ENCODE measurements around the gene KRTAP25-1. TPM values are rescaled to one million over a fixed set of nuclear protein-coding genes. Genes with fewer than 3 reads are reported as not detected.

Gene KRTAP25-1
- total and polyA plus RNA-seq, 10 of the 15 experiments (the other 5 are each of a cell fraction or from before 2014, with no cell fraction given), result not detected

DNA sequence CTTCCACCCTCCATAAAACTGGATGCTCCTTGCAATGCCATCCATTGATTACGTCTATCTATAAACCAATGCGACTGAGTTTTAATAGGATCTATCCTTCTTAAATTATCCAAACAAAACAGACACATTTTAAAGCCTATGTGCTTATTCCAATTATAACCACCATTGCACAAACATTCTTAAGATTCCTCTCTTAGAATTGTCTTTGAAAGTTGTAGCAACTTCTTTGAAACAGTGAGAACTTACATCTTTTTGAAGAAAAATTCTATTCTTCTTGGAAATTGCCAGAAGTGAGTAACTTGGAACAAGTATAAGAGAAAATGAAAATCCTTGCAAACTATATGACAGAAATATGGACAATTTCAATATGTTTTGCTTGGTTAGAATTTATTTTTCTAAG is 30.9 kb upstream of the KRTAP25-1 start, which contains the start of gene KRTAP26-1 (continued):
- TF ChIP-seq BCL3 (IDR thresholded peaks at IDR 0.05; ENCODE audit: borderline replicate concordance, insufficient read depth, low read depth, low read length, poor library complexity, severe bottlenecking), result no peak
- TF ChIP-seq EP300 (IDR thresholded peaks at IDR 0.05; ENCODE audit: borderline replicate concordance in 1 of 2, control insufficient read depth in 1 of 2, low read depth in 2 of 2, low read length in 2 of 2), result no peak

- CTCF ChIA-PET, result no interaction called here
- FAIRE-seq (no peak), ATAC-seq (no peak), DNase-seq (ENCODE audit: low read depth, low spot score) (no peak)
- H3K27ac ChIP-seq (ENCODE audit: control insufficient read depth, insufficient read depth), result no peak overlapping the region
- SMC1A ChIA-PET (ENCODE audit: uncharacterized antibody, unreplicated experiment), result no interaction called here
- no peaks in the 10 kb centered on the region for H3K79me2 ChIP-seq (ENCODE audit: control insufficient read depth, insufficient read depth, low read length)
- in situ Hi-C loops (cut with MboI), result loop anchor here (10.0 kb wide), 1 partner anchor 61 kb away; no protein-coding TSS in a partner anchor
- POLR2A ChIA-PET, result no interaction called here
- no peak overlapping the region for H3K4me2 ChIP-seq (ENCODE audit: control insufficient read depth, insufficient read depth)
- H3K4me1 ChIP-seq (ENCODE audit: control insufficient read depth, insufficient read depth, low read length), result no peaks in the 10 kb centered on the region
- WGBS (ENCODE audit: insufficient coverage, insufficient replicate concordance, low lambda C conversion rate, missing lambda C conversion rate), result 12% methylated on average over 2 of the region's 2 CpGs
- RAD21 ChIA-PET (ENCODE audit: unreplicated experiment), result no interaction called here
- H4K20me1 ChIP-seq (ENCODE audit: control insufficient read depth, insufficient read depth), result no peaks in the 10 kb centered on the region
- no peak overlapping the region for H3K4me3 ChIP-seq
- intact Hi-C loops (cut with micrococcal nuclease; ENCODE audit: unreplicated experiment), result no loop called here
- TF ChIP-seq RAD51 (IDR thresholded peaks at IDR 0.05) (no peak), ZNF274 (IDR thresholded peaks at IDR 0.05; ENCODE audit: insufficient read depth, insufficient read length) (no peak)
- H2AFZ ChIP-seq (ENCODE audit: control insufficient read depth, low read depth, low read length), result no peak overlapping the region
- H3K27me3 ChIP-seq (replicated peaks in 1 of 2; ENCODE audit: control insufficient read depth in 2 of 2, insufficient read depth in 2 of 2, low read length in 1 of 2), result no peaks in the 10 kb centered on the region
- no peaks in the 10 kb centered on the region for H3K36me3 ChIP-seq (ENCODE audit: control insufficient read depth in 2 of 2, insufficient read depth in 2 of 2, low read length in 1 of 2)
- no peak overlapping the region for H3K9ac ChIP-seq (ENCODE audit: control insufficient read depth, insufficient read depth, low read length)
- no TSS peak for BruUV-seq (replicated peaks)
- H3K9me3 ChIP-seq (replicated peaks; ENCODE audit: control insufficient read depth, insufficient read depth, low read length), result no peaks in the 10 kb centered on the region; the same call in 2 of the 3 replicates
Measured at GRCh38 chr21:30315701-30316100, 26.4 kb upstream of the KRTAP25-1 start.
